GM18499 (cell line): ENCODE results near the gene PASD1.

ENCODE experiments used
- ATAC-seq: cut with Tn5 transposase; IDR thresholded peaks from one replicate; pipeline ENCODE4 v1.9.1; 2021; ENCODE audit warnings: moderate number of reproducible peaks; ENCODE audit not compliant: insufficient read depth, unreplicated experiment

The PASD1 gene

DNA sequence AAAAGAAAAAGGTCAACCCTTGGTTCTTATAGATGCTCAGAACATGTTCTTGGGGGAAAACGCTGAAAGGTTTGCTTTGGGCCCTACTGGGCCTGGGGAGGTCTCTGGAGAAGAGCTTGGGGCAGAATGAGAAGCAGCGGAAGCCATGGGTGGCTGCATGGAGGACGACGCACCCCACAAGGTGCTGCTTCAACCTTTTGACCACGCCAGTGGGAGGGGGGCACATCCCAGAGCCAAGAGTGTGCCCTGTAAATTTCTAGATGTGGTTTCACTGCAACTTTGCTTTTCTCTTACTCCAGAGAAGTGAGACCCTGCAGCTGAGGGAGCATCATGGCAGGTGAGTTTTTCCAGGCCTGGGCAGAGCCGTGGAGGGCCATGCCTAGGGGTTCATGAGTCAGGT, 135.0 kb downstream of the PASD1 start:
- ATAC-seq, result no peak

DNA sequence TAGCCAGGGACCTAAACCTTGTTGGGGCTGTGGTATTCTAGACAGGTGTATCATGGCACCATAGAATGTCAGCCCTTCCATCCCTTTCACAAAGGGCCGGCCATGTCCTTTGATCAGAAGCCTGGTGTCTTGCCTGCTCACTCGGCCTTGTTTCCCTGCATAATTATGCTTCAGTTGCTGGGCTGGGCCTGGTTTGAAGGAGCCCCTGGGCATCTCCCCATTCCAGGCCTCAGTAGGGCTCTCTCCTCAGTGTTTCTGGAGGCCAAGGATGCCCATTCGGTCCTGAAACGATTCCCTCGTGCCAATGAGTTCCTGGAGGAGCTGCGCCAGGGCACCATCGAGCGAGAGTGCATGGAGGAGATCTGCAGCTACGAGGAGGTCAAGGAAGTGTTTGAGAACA, 136.3 kb downstream of the PASD1 start:
- ATAC-seq, result no peak

DNA sequence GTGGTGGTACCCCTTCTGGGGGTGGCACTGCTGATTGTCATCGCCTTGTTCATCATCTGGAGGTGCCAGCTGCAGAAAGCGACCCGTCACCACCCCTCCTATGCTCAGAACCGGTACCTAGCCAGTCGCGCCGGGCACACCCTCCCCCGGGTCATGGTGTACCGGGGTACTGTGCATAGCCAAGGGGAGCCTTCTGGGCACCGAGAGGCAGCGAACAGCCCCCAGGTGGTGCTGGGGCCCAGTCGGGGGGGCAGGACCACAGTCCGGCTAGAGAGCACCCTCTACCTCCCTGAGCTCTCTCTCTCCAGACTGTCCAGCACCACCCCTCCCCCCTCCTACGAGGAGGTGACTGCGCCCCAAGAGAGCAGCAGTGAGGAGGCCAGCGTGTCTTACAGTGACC, 137.1 kb downstream of the PASD1 start:
- ATAC-seq, result no peak

DNA sequence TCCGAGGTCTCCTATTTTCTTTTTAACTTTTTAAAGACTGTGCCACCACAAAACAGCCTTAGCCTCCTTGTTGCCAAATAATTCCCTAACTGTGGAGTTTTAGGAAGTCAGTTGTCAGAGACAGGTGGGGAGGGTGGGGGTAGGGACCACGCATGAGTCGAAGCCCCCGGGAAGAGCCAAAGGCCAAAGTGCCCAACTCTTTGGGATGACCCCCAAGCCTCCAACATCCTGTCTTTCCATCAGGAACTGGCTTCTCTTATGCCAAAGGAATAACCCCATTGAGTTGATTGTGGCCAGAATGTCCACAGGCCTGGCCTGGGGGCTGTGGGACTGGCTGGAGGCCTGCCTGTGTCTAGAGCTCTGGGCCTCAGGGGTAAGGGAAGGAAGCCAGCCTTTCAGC, 137.6 kb downstream of the PASD1 start:
- no peak for ATAC-seq

DNA sequence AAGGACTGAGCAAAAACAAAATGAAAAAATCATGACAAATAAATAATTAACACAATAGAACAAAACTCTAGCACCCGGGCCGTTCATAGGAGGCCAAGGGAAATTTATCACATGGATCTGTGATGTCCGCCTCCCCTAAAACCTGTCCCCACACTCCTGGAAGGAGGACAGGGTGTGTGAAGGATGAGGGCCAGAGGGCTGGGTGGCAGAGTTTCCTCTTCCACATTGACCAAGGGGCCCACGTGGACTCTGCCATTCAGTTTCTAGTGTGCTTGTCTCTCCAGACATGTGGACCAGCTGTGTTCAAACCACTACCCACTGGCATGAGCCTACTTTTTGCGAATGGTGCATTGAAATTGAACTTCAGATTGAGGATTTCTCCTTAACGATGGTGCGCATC, 138.1 kb downstream of the PASD1 start:
- ATAC-seq, result no peak

DNA sequence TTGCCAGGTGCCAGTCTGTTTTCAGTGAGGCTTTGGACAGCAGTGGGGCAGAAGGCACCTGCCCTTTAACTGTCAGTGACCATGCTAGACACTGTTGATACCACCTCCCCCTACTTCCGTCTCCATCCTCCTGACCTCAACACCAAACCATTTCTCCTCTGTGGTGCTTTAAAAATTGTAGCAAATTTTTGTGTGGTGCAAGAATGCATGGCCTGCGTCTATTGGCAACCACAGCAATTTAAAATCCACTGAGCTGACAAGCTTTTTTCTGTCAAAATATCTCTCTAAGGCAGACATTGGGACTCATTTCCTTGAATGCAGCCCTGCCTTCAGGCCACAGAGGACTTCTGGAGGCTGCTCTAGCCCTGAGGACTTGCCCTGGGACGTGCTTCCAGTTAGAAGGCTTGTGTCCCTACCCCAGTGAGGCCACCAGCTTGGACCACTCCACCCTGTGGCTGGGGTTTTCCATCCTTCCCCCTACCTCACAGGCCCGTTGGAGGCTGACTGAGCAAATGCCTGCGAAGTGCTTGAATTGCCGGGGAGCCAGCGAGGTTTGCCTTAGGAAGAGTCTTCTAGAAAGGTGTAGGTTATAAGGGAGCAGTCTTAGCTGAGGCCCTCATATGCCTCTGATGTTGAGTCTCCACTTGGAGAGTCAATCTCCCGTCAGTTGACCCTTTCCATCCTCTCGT, 138.7 kb downstream of the PASD1 start:
- no peak for ATAC-seq

DNA sequence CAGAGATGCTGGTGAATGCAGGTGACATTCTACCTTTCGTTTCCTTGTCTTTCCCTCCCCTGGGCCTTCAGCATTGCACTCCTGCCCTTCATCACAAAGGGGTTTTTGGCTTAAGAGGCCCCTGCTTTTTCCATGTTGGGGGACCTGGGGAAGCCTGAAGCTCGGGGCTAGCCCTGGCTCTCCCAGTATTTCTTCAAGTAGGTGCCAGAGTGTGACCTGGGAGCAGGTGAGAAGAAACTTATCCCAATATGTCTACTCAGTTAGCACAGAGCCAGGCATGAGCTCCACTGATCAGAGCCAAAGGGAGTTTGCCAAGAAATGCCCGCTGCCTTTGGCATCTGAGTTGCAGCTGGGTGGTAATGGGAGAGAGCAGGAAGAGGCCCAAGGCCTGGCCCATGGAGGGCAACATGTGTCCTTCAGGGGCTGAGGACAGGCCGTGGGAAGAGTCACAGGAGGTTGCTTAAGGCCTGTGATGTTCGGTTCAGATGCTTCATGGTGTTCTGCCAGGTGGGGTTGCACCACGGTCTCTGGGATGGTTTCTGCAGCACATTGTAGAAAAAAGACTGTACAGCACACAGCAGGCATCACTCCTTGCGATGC, 139.4 kb downstream of the PASD1 start:
- ATAC-seq, result no peak

DNA sequence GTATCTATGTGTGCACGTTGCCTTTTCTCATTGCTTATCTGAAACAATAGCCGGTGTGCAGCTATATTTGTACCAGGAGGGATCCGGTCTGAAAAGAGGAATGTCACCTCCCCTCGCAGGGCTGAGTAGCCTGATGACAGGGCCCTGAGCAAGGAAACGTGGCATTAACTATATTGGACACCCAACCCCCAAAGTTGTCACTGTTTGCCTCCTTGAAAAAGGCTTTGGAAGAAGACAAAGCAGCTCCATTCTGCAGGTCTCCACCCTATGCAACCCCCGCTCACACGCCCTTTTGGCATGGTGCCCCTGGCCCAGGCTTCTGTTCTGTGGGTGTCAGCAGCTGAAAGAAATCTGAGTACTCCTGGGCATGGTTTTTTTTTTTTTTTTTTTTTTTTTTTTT, 140.0 kb downstream of the PASD1 start:
- ATAC-seq, result no peak

DNA sequence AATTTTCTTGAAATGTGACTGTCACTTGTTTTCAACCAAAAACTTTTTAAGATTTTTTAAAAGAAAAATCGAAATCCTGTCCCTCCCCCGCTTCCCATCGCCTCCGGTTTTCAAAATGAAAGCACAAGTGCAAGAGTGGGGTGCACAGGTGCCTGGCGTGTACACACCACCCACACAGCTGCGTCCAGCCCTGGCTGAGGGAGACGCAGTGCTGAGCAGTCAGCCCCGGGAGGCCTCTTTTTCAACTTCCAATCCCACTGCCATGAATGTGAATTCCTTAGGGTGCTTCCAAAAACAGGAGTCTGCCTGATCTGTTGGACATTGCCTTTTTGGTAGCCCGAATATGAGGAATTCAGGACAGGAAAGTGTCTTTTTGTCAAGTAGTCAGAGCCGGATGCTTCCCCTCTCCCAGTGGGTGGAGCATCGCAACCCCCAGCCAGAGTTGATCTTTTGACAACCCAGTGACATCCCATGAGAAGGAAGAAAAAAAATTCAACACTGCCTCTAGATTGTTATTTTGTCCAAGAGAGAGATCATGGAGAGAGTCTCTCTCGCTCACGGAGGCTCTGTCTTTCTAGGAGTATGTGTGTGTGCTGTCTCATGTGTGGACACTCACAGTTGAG, 140.7 kb downstream of the PASD1 start:
- no peak for ATAC-seq

DNA sequence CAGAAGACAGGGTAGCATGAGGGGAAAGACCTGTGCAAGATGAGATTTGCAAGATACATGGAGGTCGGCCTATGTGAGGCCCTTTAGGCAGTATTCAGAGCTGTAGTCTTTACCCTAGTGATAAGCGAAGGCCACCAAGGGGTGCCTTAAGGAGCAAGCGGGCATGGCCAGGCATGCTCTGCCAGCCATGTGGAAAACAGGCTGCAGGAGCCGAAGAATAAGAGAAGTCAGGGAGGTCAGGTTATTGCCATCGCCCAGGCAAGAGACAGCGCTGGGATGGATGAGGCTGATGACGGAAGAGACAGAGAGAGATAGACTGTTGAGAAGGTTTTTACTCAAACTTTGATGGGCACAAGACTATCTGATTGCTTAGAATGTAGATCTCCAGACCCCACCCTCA, 145.3 kb downstream of the PASD1 start:
- ATAC-seq, result no peak

DNA sequence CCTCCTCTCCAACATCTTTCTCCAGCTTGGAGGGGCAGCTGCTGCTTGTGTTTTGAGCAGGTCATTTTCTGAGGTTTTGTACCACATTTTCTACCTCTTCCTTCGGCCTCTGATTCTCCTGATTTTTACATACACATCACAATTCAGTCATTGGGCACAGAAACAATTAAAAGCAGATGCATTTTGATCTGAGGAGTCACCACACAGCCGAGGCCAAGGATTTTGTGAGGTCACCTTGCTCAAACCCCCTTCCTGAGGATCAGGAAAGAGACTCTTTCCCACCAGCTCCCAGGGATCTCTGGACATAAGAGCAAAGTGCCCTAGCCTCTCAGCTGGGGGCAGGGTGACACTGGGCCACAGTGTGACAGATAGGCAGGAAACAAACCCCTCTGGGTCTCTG, 147.0 kb downstream of the PASD1 start:
- ATAC-seq, result no peak

DNA sequence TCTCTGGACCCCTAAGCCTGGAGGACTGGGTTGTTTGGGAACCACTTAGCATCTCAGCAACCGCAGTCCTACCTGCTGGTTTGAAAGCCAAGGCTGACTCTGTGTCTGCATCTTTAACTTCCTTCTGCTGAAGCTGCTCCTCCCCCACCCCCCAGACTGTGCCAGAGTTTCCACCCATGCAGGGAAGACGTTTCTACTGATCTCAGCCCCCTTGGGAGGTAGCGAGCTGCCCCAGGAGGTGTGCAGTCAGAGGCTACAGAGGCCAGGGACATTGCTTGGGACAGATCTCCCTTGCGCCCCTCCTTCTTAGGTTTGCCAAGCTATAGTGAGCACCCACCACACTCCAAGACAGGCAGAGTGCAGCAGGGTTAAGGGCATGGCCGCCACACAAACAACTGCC, 147.7 kb downstream of the PASD1 start:
- ATAC-seq, result no peak

DNA sequence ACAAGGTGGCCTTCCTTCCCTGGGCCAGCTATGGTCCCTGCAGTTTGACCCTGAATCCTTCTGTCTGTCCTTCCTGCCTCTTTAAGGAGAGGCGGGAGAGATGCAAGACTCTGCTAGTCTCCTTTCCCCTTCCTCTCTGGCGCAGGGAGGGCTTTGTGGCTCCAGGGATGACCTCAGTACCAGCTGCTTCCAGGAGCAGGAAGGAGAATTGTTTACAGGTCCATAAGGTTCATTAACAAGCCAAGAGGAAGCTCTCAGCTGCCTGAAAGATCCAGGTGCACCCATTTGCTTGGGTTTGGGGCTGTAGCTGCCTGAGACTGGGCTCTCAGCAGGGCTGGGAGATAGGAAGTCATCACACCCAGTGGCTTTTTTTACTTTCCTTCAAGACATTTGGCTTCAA, 148.3 kb downstream of the PASD1 start:
- ATAC-seq, result no peak

DNA sequence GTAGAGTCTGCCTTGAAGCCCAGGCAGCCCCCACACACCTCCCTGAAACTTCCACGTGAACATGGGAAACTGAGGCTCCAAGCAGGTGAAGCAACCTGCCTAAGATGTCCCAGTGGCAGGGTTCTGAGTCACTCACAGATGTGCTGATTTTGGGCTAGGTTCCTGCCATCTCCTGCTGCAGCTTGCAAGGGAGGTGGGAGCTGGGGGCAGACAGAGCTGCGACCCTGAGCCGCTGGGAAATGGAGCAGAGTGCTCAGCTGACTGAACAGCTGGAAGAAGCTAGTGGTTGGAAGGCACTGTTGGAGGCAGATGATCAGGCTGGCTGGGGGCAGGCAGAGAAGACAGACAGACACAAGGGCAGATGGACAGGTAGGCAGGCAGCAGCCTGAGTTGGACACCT, 148.8 kb downstream of the PASD1 start:
- no peak for ATAC-seq

DNA sequence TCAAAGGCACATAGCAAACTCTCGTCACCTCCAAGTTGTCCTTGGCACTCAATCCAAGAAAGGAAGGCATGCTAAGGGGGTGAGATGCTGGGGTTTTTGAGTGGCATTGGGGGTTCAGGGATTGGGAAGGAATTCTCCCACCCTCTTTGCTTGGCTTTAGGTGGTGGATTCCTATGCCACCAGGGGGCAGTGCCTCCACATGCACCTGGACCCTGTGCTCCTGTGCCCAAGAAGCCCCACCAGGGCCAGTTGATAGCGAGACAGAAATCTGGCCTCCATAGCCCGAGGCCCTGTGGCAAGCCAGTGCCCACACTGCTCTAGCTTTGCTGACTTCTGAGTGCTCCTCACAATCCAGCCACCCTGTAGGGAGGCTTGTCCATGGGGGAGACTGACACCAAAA, 150.4 kb downstream of the PASD1 start:
- no peak for ATAC-seq

DNA sequence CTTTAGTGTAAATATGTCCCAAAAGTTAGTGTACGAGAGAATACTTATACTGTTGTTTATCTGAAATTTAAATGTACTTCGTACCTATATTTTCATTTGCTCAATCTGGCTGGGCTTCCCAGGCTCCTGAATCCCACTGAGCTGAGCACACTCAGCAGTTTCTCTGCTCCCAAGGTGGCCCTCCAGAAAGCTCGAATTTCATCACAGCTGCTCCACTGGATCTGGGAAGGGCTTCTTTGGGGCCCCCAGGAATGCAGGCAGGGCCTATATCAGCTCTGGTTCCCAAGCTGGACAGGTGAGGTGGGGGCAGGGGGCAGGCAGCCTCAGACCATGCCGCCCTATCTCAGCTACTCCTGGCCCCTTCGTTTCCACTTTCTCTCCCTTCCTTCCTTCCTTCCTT, 150.9 kb downstream of the PASD1 start:
- ATAC-seq, result no peak

DNA sequence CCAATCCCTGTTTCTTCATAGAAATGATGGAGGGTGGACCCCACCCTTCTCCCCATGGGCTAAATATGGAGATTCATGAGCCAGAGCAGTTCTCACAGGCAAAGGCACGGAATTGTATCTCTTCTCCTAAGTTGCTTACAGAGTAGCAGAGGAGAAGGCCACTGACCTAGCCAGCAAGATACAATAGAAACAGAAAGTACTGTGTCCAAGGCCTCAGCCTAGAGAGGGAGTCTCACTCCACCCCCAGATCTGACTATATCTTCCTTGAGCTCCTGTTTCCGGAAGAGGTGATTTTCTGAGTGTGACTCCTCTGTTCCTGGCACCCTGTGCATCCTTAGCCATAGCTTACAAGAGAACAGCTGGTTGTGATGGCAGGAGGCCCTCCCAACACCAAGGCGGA, 152.3 kb downstream of the PASD1 start, which contains the start of gene FATE1:
FATE1 (plus strand) TSS at position 284 of the 400 bp plus-strand sequence; CDS start at position 369, 85 bp downstream.
- ATAC-seq, result no peak

DNA sequence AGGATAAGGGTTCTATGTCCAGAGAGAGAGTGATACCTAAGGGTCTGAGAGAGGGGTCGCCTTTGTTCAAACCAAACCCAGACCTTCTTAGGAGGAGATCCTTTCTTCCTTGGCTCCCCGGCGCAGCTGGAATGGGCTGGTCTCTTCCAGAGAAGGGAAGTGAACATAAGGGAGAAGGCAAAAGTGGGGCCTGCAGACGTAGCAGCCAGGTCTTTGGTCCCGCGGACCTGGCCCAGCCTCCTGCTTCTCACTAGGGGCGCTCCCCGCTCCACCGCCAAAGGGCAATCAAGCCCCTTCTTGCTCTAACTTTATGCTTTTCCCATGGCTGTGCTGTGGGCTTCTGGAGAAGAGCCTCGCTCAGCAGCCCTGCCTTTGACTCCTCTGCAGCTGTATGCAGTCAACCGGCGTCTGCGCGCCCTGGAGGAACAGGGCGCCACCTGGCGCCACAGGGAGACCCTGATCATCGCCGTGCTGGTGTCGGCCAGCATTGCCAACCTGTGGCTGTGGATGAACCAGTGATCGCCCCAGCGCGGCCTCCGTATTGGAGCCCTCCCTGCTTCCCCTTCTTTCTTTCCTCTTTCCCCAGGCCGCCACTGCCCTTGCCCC, 158.9 kb downstream of the PASD1 start:
- no peak for ATAC-seq

DNA sequence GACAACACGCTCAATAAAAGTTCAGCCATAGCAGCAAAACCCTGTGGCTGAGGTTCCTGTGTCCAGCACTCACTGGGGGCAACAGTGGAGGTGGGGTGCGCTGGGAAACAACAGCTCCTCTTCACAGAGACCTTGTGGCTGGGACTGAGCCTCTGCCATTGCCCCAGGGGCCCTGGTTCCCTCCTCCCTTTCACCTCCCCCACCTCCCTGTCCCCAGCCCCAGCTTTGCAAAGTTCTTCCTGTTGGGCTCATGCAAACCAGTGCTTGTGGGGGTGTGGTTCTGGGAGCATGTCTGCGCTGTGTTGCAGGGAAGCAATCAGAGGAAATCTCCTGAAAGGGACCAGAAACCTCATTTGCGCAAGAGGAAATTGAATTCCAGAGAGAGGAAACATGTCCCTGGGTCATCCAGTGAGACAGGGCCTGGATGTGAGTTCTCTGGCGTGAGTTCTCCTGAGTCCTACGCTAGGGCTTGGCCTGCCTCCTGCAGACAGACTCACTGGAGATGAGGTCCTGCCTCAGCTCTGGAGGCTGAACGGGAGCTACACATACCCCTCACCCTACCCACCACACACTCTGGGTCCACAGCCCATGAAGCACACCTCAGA, 159.8 kb downstream of the PASD1 start:
- no peak for ATAC-seq

DNA sequence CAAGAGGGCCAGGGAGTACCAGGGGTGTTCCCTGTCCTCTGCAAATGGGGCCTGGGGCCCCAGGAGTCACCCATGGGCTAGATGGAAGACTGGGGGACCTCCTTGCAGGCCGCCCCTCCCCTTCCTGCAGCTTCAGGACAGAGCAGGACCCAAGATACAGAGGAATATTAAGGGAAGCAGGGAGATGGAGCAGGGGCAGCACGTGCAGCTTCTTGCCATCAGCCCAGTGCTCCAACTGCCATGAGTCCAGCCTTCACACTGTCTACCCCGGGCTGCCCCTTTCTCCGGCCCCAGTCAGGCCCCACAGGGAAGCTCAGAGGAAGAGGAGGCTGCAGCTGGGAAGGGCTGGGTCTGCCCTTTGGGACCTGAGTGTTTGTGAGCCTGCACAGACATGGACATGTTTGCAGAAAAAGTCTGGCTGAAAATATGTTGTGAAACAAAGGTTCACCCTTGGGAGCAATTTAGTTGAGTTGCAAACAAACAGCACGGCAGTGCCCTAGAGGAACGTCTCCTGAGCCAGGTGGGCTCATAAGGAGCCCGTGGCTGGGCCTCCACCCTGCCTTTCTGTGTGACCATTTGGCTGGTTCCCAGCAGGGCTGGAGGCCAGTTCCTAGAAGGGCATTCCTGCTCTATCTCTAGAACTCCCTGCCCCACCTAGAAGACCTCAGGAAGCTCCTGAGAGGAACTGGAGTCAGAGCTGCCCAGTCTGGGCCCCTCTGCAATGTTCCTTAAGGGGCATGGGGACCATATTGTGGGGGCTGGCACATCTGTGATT, 161.3 kb downstream of the PASD1 start:
- no peak for ATAC-seq

DNA sequence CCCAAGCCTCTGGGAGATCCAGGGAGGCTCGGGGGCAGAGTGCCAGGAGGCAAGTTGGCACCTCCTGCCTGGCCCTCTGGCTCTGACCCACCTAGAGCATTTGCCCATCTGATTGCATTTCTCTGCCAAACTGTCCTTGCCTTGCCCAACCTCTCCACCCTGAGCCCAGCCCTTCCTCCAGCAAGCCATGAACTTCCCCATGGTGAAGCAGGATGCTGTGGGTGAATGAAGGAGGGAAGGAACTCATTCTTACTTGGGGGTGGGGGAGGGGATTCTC, 161.8 kb downstream of the PASD1 start:
- ATAC-seq, result no peak
